NCI-H1092 (cell line): ENCODE results near the gene PEDS1.
"Not testable (repeated sequence)": the region's sequence is repeated elsewhere in the genome, so short reads cannot be mapped to it uniquely, and the experiment has no call there.

Experiments
- DNase-seq: peaks from one replicate; lab custom pipeline; 2025; lab: John Stamatoyannopoulos, UW

PEDS1 gene

GRCh38 chr20:50163570-50164317 lies 10.2 kb upstream of the PEDS1 start:
- no peak for DNase-seq

- DNase-seq = not testable (repeated sequence)
Measured at GRCh38 chr20:50161494-50161893, 8.0 kb upstream of the PEDS1 start.

- no peak for DNase-seq
Measured at GRCh38 chr20:50153153-50153499, 397 bp downstream of the PEDS1 start.

GRCh38 chr20:50152394-50153152 lies 950 bp downstream of the PEDS1 start:
- DNase-seq = no peak

GRCh38 chr20:50151034-50151743 lies 2.3 kb downstream of the PEDS1 start:
- no peak for DNase-seq

GRCh38 chr20:50149481-50150254 lies 3.9 kb downstream of the PEDS1 start:
- DNase-seq = no peak

GRCh38 chr20:50146732-50147662 lies 6.5 kb downstream of the PEDS1 start:
- DNase-seq = no peak

- no peak for DNase-seq
Measured at GRCh38 chr20:50146214-50146613, 7.3 kb downstream of the PEDS1 start.

- DNase-seq = no peak
Measured at GRCh38 chr20:50145566-50145965, 8.0 kb downstream of the PEDS1 start.

- no peak for DNase-seq
Measured at GRCh38 chr20:50144362-50144761, 9.2 kb downstream of the PEDS1 start.

GRCh38 chr20:50142812-50143211 lies 10.7 kb downstream of the PEDS1 start:
- no peak for DNase-seq

- no peak for DNase-seq
Measured at GRCh38 chr20:50141811-50142561, 11.5 kb downstream of the PEDS1 start.

GRCh38 chr20:50141018-50141675 lies 12.4 kb downstream of the PEDS1 start:
- no peak for DNase-seq

GRCh38 chr20:50140339-50140859 lies 13.1 kb downstream of the PEDS1 start:
- no peak for DNase-seq

- no peak for DNase-seq
Measured at GRCh38 chr20:50138479-50139393, 14.8 kb downstream of the PEDS1 start.

- no peak for DNase-seq
Measured at GRCh38 chr20:50138120-50138478, 15.4 kb downstream of the PEDS1 start.

GRCh38 chr20:50137702-50138101 lies 15.8 kb downstream of the PEDS1 start:
- DNase-seq = not testable (repeated sequence)

GRCh38 chr20:50136822-50137599 lies 16.5 kb downstream of the PEDS1 start:
- no peak for DNase-seq
